SK-N-SH (cell line): ENCODE results near the gene KCNK15. TPM values are rescaled to one million over a fixed set of nuclear protein-coding genes. Genes with fewer than 3 reads are reported as not detected.

Experiments
- CTCF ChIA-PET: fragments of 300-600, 350-600 bp; formaldehyde crosslinking; extraction: SDS; loops from one replicate; lab custom pipeline; 2021; lab: Yijun Ruan, JAX
- POLR2A ChIA-PET: fragments of 350-600 bp; sonication (Branson Sonifier 250); formaldehyde crosslinking; extraction: SDS; loops from one replicate; lab custom pipeline; 2020; ENCODE audit warnings: antibody characterized with exemption, inconsistent platforms; lab: Yijun Ruan, JAX
- DNase-seq: peaks from one replicate; pipeline ENCODE4 v3.0.0; 2012
- H2AFZ ChIP-seq: fragments of 200-600 bp; sonication (generic); 2 replicates; pipeline ENCODE4 v1.8.1; 2016; ENCODE audit warnings: antibody characterized with exemption, mild to moderate bottlenecking, low read depth
- H3F3A ChIP-seq: fragments of 200-600 bp; sonication (generic); replicated peaks from 2 replicates; pipeline ENCODE3; 2016; ENCODE audit warnings: antibody characterized with exemption, mild to moderate bottlenecking; ENCODE audit not compliant: insufficient read depth
- H3K27ac ChIP-seq, 2 experiments: fragments of 200-500 bp in 1 of 2; fragments of 200-600 bp in 1 of 2; sonication (Bioruptor generic) in 1 of 2; sonication (generic), shearing (Covaris generic) in 1 of 2; 2 replicates each; pipeline versions ENCODE4 v1.5.1 to v1.6.1; 2014 to 2016; ENCODE audit warnings: low read depth in 2 of 2, inconsistent platforms in 1 of 2, low read length in 1 of 2, mild to moderate bottlenecking in 1 of 2, mixed read lengths in 1 of 2
- H3K27me3 ChIP-seq: fragments of 200-600 bp; sonication (generic), shearing (Covaris generic); 2 replicates; pipeline ENCODE4 v1.6.1; 2016; ENCODE audit warnings: mixed run types; ENCODE audit not compliant: insufficient read depth
- H3K36me3 ChIP-seq, 2 experiments: fragments of 200-500 bp in 1 of 2; fragments of 200-600 bp in 1 of 2; sonication (Bioruptor generic) in 1 of 2; sonication (generic) in 1 of 2; replicated peaks in 1 of 2; 2 replicates each; pipeline versions ENCODE3 to v1.5.1; 2014 to 2016; ENCODE audit warnings: low read length in 1 of 2, mild to moderate bottlenecking in 1 of 2; ENCODE audit not compliant: insufficient read depth in 2 of 2, control insufficient read depth in 1 of 2
- H3K4me1 ChIP-seq, 2 experiments: fragments of 200-500 bp in 1 of 2; fragments of 200-600 bp in 1 of 2; sonication (Bioruptor generic) in 1 of 2; sonication (generic), shearing (Covaris generic) in 1 of 2; 2 replicates each; pipeline versions ENCODE4 v1.5.1 to v1.6.1; 2014 to 2016; ENCODE audit warnings: low read depth in 1 of 2, low read length in 1 of 2, mixed run types in 1 of 2; ENCODE audit not compliant: insufficient read depth in 2 of 2, control insufficient read depth in 1 of 2
- H3K4me2 ChIP-seq: fragments of 200-600 bp; sonication (generic), shearing (Covaris generic); 2 replicates; pipeline ENCODE4 v1.6.1; 2017; ENCODE audit warnings: mixed run types
- H3K4me3 ChIP-seq, 2 experiments: fragments of 200-500 bp in 1 of 2; fragments of 200-600 bp in 1 of 2; sonication (Bioruptor generic) in 1 of 2; sonication (generic), shearing (Covaris generic) in 1 of 2; 2 replicates each; pipeline versions ENCODE4 v1.5.1 to v1.8.1; 2014 to 2016; ENCODE audit warnings: low read depth in 2 of 2, inconsistent platforms in 1 of 2, low read length in 1 of 2, mild to moderate bottlenecking in 1 of 2, mixed read lengths in 1 of 2, moderate library complexity in 1 of 2
- H3K79me2 ChIP-seq: fragments of 200-600 bp; sonication (generic); 2 replicates; pipeline ENCODE4 v1.8.1; 2017; ENCODE audit warnings: mild to moderate bottlenecking; ENCODE audit not compliant: insufficient read depth
- H3K9ac ChIP-seq: fragments of 200-600 bp; sonication (generic); 2 replicates; pipeline ENCODE4 v1.6.1; 2017; ENCODE audit warnings: mixed run types
- H3K9me2 ChIP-seq: fragments of 200-600 bp; sonication (generic); 2 replicates; pipeline ENCODE4 v1.6.1; 2017; ENCODE audit warnings: mixed run types
- H3K9me3 ChIP-seq: fragments of 200-600 bp; sonication (generic); 2 replicates; pipeline ENCODE4 v1.6.1; 2017; ENCODE audit warnings: mixed run types, mild to moderate bottlenecking, moderate library complexity
- H4K20me1 ChIP-seq: fragments of 200-600 bp; sonication (generic); 2 replicates; pipeline ENCODE4 v1.6.1; 2017; ENCODE audit warnings: mild to moderate bottlenecking, mixed run types; ENCODE audit not compliant: insufficient read depth
- CTCF ChIP-seq: fragments of 200-600 bp; sonication (generic); IDR thresholded peaks from 2 replicates; pipeline ENCODE4 v1.6.1; 2017; ENCODE audit warnings: antibody characterized with exemption, mild to moderate bottlenecking, moderate library complexity
- ELF1 ChIP-seq: IDR thresholded peaks from 2 replicates; pipeline ENCODE4 v1.4.0; 2012
- EP300 ChIP-seq, 2 experiments: IDR thresholded peaks; 2 replicates each; pipeline versions ENCODE4 v1.4.0 to v1.6.1; 2012; ENCODE audit warnings: borderline replicate concordance in 1 of 2, low read depth in 1 of 2, low read length in 1 of 2
- EZH2phosphoT487 ChIP-seq: fragments of 200-600 bp; sonication (generic); IDR thresholded peaks from 2 replicates; pipeline ENCODE4 v1.6.1; 2017; ENCODE audit warnings: low read depth, mixed run types, mild to moderate bottlenecking, antibody characterized with exemption, moderate library complexity, borderline replicate concordance
- FOSL2 ChIP-seq: IDR thresholded peaks from 2 replicates; pipeline ENCODE4 v1.4.0; 2012; ENCODE audit warnings: low read depth, mild to moderate bottlenecking, moderate library complexity, borderline replicate concordance
- JUND ChIP-seq: IDR thresholded peaks from 2 replicates; pipeline ENCODE4 v1.4.0; 2012
- NFIC ChIP-seq: IDR thresholded peaks from 2 replicates; pipeline ENCODE4 v1.4.0; 2012; ENCODE audit warnings: borderline replicate concordance
- POLR2AphosphoS5 ChIP-seq: IDR thresholded peaks from 2 replicates; pipeline ENCODE4 v1.6.1; 2012; ENCODE audit warnings: low read depth, low read length
- RAD21 ChIP-seq: IDR thresholded peaks from 2 replicates; pipeline ENCODE4 v1.6.1; 2012; ENCODE audit warnings: mild to moderate bottlenecking, low read length
- RCOR1 ChIP-seq: fragments of 150-350 bp; IDR thresholded peaks from 2 replicates; pipeline ENCODE4 v1.6.1; 2017; ENCODE audit warnings: antibody characterized with exemption, low read length
- REST ChIP-seq: IDR thresholded peaks from 2 replicates; pipeline ENCODE4 v1.6.1; 2012; ENCODE audit warnings: mild to moderate bottlenecking, low read depth, low read length, moderate library complexity
- RXRA ChIP-seq: IDR thresholded peaks from 2 replicates; pipeline ENCODE4 v1.4.0; 2012; ENCODE audit warnings: low read depth, mild to moderate bottlenecking, borderline replicate concordance
- TCF12 ChIP-seq: IDR thresholded peaks from 2 replicates; pipeline ENCODE4 v1.4.0; 2012
- TEAD4 ChIP-seq: IDR thresholded peaks from 2 replicates; pipeline ENCODE4 v1.4.0; 2012; ENCODE audit warnings: mild to moderate bottlenecking, borderline replicate concordance; ENCODE audit not compliant: insufficient read depth
- USF2 ChIP-seq: fragments of 150-350 bp; IDR thresholded peaks from 2 replicates; pipeline ENCODE4 v1.6.1; 2017; ENCODE audit warnings: antibody characterized with exemption, low read length, low read depth, borderline replicate concordance
- YY1 ChIP-seq: IDR thresholded peaks from 2 replicates; pipeline ENCODE4 v1.4.0; 2012; ENCODE audit warnings: low read depth, mild to moderate bottlenecking
- WGBS: methylation state at CpG from one replicate; pipeline ENCODE4 v1.1.6; 2017; ENCODE audit warnings: low lambda C conversion rate; 5-methylcytosine and 5-hydroxymethylcytosine counted together
- polyA plus RNA-seq, 3 experiments: library from polyadenylated mRNA; depleted of rRNA; stranded (reverse); fragments of >200 nt; gene quantifications; 2 replicates each; pipeline ENCODE4 v1.2.3, GENCODE V29; 2012
- TF ChIP-seq, protein P1 (sequence below): IDR thresholded peaks from 2 replicates; pipeline ENCODE4; 2012
- TF ChIP-seq, protein P2 (sequence below): IDR thresholded peaks from 2 replicates; pipeline ENCODE4 v1.4.0; 2012; ENCODE audit warnings: low read depth, borderline replicate concordance
- TF ChIP-seq, protein P3 (sequence below): IDR thresholded peaks from 2 replicates; pipeline ENCODE4 v1.4.0; 2012; ENCODE audit warnings: low read depth

Gene KCNK15
- polyA plus RNA-seq, 1 of the 3 experiments (the other 2 are of a cell fraction) = 0.02 TPM

DNA sequence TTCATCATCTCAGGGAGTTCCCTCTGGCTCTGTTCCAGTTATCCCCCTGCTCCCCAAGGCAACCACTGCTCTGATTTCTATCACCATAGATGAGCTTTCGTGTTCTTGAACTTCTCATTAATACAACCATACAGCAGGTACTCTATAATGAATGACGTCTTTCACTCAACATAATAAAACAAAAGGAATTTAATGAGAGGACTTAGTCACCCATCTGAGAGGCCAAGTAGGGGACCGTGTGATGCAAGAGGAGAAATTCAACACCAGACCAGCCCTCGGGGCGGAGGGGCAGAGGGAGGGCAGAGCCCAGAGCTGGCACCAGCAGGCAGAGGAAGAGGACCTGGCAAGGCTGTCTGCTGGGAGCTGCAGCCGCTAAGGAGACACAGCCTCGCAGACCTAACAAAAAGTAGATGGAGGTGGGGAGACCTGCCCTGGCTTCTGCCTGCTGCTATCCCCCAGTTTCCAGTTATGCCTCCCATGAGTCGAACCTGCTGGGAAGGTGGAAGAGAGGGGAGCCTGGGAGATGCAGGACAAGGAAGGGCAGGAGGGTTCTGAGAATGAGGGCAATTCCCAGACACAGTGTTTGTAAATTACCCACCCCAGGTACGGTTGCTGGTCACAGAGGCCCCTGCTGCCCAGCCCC, 16.7 kb upstream of the KCNK15 start (continued):
- TF ChIP-seq, protein P1, sequence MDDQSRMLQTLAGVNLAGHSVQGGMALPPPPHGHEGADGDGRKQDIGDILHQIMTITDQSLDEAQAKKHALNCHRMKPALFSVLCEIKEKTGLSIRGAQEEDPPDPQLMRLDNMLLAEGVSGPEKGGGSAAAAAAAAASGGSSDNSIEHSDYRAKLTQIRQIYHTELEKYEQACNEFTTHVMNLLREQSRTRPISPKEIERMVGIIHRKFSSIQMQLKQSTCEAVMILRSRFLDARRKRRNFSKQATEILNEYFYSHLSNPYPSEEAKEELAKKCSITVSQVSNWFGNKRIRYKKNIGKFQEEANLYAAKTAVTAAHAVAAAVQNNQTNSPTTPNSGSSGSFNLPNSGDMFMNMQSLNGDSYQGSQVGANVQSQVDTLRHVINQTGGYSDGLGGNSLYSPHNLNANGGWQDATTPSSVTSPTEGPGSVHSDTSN = peak; percentile 90
- TF ChIP-seq, protein P2, sequence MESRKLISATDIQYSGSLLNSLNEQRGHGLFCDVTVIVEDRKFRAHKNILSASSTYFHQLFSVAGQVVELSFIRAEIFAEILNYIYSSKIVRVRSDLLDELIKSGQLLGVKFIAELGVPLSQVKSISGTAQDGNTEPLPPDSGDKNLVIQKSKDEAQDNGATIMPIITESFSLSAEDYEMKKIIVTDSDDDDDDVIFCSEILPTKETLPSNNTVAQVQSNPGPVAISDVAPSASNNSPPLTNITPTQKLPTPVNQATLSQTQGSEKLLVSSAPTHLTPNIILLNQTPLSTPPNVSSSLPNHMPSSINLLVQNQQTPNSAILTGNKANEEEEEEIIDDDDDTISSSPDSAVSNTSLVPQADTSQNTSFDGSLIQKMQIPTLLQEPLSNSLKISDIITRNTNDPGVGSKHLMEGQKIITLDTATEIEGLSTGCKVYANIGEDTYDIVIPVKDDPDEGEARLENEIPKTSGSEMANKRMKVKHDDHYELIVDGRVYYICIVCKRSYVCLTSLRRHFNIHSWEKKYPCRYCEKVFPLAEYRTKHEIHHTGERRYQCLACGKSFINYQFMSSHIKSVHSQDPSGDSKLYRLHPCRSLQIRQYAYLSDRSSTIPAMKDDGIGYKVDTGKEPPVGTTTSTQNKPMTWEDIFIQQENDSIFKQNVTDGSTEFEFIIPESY = no peak
- TF ChIP-seq EZH2phosphoT487 (no peak), USF2 (no peak), RAD21 (no peak), POLR2AphosphoS5 (peak; percentile 70), NFIC (peak; percentile 88)

DNA sequence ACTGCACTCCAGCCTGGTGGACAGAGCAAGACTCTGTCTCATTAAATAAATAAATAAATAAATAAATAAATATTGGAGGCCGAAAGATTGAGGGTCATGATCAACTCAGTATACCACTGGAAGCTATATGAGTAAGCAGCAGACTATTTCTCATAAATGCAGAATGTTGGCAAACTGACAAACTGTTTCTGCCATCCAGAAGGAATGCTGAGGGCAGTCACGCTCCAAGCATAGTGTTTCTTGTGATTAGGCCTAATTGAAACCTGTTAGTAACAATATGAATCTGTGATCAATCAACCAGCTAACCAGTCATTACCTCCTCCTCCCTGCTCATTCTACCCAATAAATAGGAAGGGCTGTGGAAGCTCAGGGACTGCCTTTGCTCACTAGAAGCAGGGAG, 15.2 kb upstream of the KCNK15 start:
- POLR2A ChIA-PET = no interaction called here
- WGBS = 16% methylated on average over 2 of the region's 2 CpGs
- H2AFZ ChIP-seq = no peak overlapping the region; the same call in 1 of the 2 replicates

More for the DNA sequence above, 15.2 kb upstream of the KCNK15 start:
- TF ChIP-seq FOSL2 (peak; percentile 88), REST (no peak), EP300 (IDR thresholded peaks at IDR 0.05; ENCODE audit: borderline replicate concordance in 1 of 2, low read depth in 1 of 2, low read length in 1 of 2) (peak in 1 of 2 experiments; percentile 64; a peak in 1 of 4 replicates), RXRA (peak; percentile 54; the same call in 1 of the 2 replicates), TCF12 (peak; percentile 81), RCOR1 (no peak), ELF1 (no peak), TEAD4 (peak; percentile 76; the same call in 1 of the 2 replicates), CTCF (no peak), JUND (peak; percentile 76), POLR2AphosphoS5 (peak; percentile 47; the same call in 1 of the 2 replicates), NFIC (peak; percentile 91), YY1 (no peak)
- TF ChIP-seq, protein P3, sequence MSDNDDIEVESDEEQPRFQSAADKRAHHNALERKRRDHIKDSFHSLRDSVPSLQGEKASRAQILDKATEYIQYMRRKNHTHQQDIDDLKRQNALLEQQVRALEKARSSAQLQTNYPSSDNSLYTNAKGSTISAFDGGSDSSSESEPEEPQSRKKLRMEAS = 0 out of 2 replicates have a peak, but pooled peaks have one; percentile 26
- TF ChIP-seq, protein P1 = peak; percentile 85
- no peak overlapping the region for H3K4me3 ChIP-seq
- CTCF ChIA-PET = interaction anchor here (1.0 to 9.0 kb wide), 4 partner anchors 11 to 47 kb away, joined by 3 to 183 read pairs (median 10); no protein-coding TSS in a partner anchor
- H3K27me3 ChIP-seq = no peaks in the 10 kb centered on the region
- DNase-seq = no peak
- no peaks in the 10 kb centered on the region for H3K9me3 ChIP-seq
- no peak overlapping the region for H3K9ac ChIP-seq
- peak overlapping the region; percentile 14 to 77; a peak in 2 of 4 replicates for H3K27ac ChIP-seq
- no peaks in the 10 kb centered on the region for H3K36me3 ChIP-seq
- H3K4me2 ChIP-seq = no peak overlapping the region
- no peaks in the 10 kb centered on the region for H3K9me2 ChIP-seq
- H3K79me2 ChIP-seq = no peaks in the 10 kb centered on the region
- H3K4me1 ChIP-seq = peaks cover 19 to 21% of the 10 kb centered on the region in 2 experiments
- no peaks in the 10 kb centered on the region for H4K20me1 ChIP-seq
- H3F3A ChIP-seq = peaks cover 21% of the 10 kb centered on the region
